ENCODE results near the gene THUMPD3. TPM values are rescaled to one million over a fixed set of nuclear protein-coding genes. Genes with fewer than 3 reads are reported as not detected.

Gene THUMPD3, protein sequence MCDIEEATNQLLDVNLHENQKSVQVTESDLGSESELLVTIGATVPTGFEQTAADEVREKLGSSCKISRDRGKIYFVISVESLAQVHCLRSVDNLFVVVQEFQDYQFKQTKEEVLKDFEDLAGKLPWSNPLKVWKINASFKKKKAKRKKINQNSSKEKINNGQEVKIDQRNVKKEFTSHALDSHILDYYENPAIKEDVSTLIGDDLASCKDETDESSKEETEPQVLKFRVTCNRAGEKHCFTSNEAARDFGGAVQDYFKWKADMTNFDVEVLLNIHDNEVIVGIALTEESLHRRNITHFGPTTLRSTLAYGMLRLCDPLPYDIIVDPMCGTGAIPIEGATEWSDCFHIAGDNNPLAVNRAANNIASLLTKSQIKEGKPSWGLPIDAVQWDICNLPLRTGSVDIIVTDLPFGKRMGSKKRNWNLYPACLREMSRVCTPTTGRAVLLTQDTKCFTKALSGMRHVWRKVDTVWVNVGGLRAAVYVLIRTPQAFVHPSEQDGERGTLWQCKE
- total RNA-seq, result 84.4 TPM

DNA sequence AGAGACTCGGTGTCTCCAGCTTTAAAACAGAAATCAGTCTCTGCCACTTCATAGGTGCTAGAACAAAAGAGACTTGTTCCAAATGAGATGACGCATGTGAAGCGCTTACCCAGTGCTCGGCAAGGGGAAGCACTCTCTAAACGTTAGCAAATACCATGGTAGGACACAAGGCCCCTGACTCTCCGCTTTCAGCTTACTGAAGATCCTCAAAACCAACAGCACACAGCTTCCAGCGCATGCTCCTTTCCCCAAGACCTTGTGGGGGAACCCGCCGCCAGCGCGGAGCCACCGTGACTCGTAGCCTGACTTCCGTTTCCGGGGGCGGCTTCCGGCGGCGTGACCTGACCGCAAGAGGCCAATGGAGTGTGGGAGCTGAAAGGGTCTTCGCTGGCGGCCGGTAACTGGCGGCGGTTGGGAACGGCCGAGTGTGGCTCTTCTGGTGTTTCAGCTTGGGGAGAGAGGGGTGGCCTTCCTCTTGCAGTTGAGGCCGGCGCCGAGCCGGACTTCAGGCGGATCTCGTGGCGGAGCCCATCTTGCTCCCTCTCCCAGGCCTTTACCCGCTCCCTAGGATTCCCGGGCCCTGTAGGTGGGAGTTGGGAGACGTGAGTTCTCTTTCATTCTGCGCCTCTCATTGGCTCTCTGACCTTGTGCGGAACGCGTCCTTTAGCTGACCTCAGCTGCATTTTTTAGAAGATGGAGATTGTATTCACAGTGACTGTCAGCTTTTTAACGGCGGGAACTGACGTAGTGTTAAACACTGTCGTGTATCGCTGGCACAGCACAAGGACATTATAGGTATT lies at the start of gene THUMPD3:
Gene THUMPD3, plus strand, starts transcription at position 324 of the 800 bp plus-strand sequence. CDS start 2,015 bp downstream, outside the sequence.
- DNase-seq, result peak; percentile 90

DNA sequence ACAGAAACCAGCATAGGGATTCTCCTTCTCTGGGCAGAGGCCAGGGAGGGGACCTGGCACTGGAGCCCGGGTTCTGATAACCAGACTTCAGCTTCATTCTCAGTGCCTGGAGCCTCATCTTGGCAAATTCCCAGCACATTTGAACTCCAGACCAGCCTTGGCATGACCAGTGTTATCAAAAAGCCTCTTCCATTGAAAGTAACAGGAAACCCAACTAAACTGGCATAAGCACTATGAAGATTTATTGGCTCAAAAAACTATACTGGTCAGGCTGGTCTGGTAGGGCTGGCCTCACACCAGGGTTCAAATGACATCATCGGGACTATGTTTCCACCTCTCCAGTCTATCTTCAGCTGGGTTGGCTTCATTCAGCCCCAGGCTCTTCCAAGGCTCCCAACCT lies 48.1 kb upstream of the THUMPD3 start:
- no peak for DNase-seq

DNA sequence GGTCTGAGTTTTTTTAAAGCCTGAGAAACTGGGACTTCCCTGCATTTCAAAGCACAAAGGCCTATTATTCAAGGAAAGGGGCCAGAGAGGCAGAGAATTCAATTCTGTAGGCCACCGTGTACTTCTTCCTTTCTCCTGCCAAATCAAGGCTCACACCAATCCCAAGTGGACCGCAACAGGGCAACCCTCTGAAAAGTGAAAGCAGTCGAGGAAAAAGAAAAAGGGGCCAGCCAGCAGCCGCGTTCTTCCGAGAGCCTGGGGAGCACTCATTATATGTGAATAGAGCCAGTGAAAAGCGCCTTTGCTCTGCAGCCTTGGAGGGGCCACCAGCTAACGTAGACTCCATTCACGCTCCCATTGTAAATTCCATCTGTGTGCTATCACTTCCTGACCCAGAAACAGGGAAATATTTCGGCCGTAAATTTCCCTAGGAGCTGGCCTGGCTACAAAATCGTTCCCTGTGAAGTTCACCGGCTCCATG lies 45.9 kb upstream of the THUMPD3 start:
- peak; percentile 36 for DNase-seq

DNA sequence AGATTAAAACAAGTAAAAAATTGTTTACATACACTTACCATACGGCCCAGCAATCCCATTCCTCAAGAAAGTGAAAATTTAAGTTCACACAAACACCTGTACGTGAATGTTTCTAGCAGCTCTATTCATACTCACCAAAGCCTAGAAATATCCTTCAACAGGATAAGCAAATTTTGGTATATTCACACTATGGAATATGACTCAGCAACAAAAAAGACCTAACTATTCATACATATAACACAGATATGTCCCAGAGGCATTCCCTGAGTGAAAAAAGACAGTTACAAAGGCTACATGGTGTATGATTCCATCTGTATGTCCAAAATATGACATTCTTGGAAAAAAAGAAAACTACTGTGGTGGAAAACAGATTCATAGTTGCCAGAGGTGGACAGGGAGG lies 40.1 kb upstream of the THUMPD3 start:
- DNase-seq, result no peak

DNA sequence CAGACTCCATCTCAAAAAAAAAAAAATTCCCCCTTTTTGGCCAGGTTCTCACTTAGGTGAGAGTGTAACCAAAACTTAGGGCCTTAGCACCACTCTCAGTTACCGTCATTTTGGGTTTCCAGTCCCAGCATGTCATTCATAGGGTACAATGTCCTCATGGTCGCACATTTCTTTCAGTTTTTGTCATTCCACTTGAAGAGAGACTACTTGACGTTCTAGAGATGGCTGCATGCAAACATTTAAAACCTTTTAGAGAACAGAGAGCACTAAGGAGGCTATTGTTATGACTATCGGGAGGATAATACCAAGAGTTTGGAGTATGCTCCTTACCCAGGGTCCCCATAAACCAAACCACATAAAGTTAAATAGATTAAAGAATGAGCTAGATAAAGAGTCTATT lies 37.9 kb upstream of the THUMPD3 start:
- DNase-seq, result no peak

DNA sequence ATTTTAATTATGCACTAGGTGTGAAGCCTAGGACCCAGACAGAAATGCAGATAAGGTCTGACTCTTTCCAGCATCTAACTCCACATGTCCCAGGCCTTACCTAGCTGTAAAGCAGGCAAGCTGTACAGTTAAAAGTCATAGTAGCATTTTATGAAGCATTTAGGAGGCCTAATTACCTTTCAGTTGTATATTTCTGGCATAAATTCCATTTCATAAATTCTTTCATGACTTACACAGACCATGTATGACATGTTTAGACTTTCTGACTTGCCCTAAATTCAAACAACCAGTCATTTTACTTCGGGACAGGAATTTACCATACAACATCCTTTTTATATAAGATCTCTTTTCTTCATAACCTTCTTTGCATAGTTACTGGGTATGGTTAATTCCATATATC lies 35.3 kb upstream of the THUMPD3 start:
- DNase-seq, result no peak

DNA sequence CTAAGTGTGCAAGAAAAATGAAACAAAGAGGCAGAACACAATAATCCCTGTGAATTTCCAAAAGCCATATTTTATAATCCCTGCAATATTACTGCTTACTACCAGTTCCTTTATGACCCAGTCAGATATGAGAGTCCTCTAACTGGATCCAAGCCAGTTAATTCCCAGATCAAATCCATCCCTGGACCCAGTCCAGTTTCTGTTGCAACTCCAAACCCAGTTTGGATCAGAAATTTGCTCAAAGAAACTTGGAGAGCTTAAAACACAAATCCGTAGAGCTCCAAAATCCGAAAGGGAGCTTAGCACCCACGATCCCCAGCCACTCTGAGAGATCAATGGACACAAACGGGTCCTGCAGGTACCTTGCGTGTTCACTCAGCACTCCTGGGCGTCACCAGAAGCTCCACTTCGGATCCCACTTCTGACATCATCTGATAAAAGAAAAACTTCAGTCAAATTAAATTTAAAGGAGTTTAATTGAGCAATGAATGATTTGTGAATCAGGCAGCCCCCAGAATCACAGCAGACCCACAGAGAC lies 32.6 kb upstream of the THUMPD3 start:
- no peak for DNase-seq

DNA sequence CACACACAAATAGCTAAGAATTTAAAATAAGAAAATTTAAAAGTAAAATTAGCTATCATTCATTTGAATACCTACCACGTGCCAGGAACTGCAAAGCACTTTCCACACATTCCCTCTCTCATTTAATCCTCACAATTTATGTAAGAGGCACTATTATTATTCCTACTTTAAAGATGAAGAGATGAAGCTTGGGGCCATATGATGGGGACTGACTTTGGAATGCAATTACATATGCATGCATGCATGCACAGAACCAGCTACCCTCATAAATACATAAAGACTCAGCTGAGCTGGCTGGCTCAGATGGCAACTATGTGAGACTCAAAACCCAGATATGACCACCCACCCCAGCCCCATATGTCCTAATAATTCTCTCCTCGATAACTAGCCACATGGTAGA lies 31.7 kb upstream of the THUMPD3 start:
- no peak for DNase-seq

DNA sequence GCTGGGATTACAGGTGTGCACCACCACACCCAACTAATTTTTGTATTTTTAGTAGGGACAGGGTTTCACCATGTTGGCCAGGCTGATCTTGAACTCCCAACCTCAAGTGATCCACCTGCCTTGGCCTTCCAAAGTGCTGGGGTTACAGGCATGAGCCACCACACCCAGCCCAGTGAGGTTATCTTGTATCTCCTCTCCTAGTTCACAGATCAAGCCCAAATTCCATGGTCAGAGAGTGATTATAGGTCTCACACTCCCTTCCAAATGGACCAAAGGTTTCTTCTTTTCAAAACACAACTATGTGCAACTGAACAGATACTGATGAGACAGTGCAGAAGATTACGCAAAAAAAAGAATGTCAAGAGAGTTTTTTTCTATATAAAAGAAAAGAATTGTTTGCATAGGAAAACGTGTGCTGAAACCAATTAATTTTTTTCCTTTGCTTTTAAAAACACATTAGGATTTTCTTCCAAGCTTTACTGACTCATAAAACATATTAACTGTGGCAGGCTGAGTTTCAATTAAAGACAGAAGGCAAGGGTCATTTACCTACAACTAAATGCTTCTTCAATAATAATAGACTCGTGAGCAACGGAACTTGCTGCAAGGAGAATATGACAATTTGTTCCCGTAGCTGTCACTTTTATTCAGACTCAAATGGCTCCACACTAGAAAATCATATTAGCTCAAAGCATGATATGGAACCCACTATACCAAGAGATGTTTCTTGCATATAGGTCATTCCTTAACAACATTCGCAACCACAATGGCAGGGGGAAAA lies 30.4 kb upstream of the THUMPD3 start:
- no peak for DNase-seq

DNA sequence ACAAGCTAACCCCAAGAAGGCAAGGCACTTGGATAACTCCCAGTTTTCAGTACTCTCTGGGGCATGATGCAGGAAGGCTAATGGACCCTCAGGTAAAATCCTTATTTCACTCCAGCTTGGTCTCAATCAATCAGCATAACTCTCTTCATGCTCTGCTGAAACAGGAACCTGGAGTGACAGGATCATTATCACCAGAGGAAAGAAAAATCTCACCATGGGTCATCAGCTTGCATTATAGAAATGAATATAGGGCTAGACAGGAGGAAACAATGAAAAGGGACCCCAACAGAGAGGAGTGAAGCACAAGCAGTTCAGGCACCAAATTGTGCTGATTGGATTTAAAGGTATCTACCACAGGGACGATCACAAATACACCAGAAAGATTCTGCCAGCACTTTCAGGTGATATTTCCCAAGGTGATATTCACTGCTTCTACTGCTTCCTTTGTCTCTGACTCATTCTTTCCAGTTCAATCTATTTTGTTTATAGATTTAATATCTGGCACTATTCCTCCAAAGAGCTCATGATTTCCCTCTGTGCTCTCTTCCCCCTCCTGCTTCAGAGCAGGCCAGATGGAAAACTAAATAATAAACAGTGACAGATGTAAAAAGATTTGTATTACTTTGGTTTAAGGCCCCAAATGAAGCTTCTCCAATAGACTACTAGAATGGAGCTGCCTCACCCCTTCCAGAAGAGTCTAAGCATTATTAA lies 22.9 kb upstream of the THUMPD3 start:
- no peak for DNase-seq

DNA sequence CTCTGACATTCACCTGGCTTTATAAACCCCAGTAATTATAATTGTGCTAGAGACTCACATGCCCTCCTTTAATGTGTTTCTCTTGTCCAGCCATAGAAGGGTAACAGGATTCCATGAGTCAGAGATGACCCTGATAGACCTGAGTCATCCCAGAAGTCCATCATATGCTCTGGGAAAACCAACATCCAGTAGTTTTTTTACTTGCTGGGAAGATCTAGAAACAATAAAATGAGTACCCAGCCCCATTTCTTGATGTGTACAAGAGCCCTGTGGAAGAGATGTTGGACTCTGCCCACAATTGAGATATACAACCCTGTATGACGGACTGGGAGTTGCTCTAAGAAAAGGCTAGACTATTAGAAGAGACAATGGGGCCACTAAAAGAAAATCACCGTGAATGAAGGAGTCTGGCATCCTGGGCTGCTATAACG lies 22.4 kb upstream of the THUMPD3 start:
- DNase-seq, result no peak

DNA sequence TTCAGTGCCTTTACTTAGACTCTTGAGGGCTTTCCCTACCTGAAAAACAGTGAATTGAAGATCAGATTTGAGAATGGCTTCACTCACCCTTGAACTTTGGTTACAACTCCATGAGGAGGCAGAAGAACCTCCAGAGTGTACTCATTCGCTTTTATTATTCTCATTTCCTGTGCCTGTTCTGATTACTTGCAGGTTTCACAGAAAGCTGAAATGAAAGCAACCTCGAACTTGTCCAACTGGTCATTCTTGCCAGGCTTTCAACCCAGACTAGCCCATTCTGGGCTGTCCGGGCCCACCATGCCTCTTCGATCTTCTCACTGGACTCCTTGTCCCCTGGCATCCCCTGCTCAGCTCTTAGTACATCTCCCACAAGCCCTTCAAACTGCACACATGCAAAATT lies 20.2 kb upstream of the THUMPD3 start:
- DNase-seq, result no peak

DNA sequence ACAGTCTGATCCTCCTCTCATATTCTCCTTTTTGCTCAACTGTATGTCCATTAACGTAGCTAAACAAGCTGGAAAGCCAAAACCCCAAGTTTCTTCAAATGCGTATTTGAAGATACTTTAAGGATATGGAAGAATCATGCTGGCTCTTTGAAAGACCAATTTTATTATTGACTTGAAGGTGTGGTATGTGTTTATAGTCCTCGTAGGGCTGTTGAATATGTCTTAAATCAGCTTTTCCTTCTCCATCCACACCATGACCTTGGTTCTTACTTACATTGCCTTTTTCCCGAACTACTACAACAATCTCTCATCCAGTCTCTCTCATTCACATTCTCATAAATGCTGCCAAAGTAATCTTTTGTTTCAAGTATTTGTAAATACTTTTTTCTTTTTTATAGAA lies 19.7 kb upstream of the THUMPD3 start:
- no peak for DNase-seq

DNA sequence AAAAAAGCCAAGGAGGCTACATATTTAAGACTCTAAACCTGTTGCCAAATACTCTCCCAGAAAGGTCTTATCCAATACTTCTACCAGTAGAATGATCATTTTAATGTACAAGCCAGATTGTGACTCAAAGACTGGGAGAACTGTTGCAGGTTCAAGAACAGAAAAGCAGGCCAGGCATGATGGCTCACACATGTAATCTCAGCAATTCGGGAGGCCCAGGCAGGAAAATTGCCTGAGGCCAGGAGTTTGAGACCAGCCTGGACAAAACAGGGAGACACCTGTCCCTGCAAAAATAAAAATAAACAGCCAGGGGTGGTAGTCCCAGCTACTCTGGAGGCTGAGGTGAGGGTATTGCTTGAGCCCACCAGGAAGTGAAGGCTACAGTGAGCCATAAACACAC lies 17.8 kb upstream of the THUMPD3 start:
- DNase-seq, result no peak

DNA sequence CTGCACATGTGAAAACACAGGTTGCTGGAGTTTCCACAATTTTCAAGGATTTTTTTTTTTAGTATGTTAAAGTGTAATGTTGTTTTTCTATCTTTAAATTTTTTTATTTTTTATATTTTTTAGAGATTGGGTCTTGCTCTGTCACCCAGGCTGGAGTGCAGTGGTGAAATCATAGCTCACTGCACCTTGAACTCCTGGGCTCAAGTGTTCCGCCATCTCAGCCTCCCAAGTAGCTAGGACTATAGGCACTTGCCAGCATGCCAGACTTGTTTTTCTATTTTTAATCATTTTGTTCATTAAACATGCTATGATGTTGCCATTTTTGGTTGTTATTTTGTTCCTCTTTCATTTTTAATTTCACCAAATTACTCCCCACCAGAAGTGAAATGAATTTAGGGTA lies 16.7 kb upstream of the THUMPD3 start:
- no peak for DNase-seq

DNA sequence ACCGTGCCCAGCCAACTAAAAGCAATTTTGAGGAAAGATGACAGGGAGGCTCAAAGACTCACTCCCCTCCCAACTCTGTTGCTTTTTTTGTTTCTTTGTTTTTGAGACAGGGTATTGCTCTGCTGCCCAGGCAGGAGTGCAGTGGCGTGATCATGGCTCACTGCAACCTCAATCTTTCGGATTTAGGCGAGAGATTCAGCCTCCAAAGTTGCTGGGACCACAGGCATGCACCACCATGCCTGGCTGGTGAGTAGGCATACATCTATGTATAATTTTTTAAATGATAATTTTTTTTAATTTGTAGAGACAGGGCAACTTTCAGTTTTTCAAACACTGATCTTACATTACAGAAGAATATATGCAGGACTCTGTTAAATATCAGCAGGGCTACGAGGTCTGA lies 15.8 kb upstream of the THUMPD3 start:
- DNase-seq, result no peak

DNA sequence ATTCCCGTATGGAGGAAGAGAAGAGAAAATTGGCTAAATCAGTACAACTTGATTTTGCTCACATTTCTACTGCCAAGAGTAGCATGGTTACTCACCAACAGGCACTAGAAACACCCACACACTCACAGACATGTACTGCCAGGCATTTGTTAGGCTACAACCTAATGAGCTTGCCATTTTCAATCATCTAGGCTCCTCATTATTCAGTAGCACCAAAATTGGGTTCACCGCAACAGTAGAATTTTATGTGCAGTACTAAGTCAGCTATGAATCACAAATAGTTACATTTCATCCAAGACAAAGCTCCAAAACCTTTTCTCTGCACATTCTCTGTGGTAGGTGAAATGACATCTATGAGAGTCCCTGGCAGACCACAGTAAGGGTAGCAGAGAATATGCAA lies 15.0 kb upstream of the THUMPD3 start:
- DNase-seq, result no peak

DNA sequence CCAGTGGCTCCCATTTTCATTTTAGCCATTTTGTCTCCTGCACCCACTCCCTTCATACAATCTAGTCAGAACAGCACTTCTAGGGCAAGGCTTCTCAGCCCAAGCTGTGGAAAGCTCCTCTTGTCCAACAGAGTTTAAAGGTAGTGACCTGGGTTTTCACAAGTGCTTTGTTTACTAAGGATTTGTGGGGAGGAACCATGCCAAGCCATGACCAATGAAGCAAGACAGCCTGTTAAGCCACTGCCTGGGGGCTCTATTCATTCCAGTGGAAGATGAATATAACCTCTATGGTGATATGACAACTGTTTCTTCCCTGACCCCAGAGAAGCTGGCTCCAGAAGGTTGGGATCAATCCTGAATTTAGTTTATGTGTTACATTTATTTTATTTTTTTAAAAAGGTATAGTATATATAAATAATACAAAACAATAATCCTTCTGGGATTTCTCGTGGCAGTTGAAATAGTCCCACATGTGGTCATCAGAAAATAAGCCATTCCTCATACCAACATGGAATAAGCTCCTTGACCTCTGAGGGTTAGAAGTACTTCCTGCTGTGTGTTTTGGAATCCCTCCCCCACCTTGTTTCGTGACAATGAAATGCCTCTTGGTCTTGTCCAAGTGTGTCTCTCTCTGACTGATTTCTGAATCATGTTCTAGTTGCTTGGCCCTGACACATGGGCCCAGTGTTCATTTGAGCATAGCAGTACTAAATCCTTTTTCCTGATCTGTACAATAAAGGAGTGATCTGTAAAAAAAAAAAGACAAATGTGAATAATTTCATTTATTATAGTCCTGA lies 13.3 kb upstream of the THUMPD3 start:
- no peak for DNase-seq

DNA sequence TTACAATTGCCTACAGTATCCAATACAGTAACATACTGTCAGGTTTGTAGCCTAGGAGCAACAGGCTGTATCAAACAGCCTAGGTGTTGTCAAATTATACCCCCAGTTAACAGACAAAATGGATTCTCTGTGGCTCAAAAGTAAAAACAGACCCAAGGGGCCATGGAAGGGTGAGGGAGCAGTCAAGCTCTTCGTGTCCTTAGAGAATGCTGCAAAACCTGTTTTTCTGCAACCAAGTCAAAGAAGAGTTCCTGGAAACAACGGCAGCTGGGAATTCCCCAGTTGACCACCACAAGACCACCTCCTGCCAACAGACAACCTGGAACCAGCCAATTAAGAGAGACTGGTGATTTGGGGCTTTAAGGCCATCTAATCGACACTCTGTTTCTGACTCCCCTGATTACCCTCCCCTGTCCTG lies 11.1 kb upstream of the THUMPD3 start:
- no peak for DNase-seq

DNA sequence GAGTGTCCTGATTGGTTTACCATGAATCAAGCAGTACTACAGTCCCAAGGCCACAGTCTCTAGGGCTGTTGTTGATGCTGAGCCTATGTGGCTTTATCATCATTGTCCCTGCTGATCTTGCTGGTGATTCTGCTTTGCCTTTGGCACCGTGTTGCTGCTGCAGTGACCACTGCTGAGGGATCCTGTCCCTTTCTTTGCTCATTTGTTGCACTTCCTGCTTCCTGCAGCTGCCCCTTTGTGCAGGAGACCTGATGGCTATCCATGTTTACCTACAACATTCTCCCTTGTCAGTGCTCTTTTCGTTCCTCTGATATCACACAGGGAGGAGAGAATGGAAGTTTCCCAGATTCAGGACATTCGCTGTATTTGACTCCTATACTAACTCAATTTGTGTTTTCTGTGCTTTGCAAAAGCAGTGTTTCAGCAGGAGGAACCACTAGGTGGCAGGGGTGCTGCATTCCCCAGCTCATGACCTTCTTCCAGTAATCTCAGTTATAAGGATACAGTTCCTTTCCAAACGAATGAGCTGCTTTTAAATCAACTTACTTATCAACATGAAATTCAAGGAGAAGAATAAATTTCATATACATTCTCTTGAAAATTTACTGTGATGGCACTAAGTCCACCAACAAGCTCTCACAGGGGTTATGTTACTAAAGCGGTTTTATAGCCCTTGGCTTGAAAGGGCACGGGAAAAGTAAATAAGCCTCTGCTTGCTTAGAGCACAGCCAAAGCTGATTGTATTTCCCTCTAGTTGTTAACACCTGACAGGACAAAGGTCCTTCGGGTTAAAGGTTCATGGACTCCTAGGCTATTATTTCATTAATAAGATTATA lies 9.7 kb upstream of the THUMPD3 start:
- peak; percentile 41 for DNase-seq

Measured in occipital lobe (tissue), 2 donors.